ENCODE data around the gene ERLIN1. TPM values are rescaled to one million over a fixed set of nuclear protein-coding genes. Genes with fewer than 3 reads are reported as not detected.

Gene ERLIN1
- total RNA-seq, 1 donor from 2014 or later = 35.7 TPM

DNA sequence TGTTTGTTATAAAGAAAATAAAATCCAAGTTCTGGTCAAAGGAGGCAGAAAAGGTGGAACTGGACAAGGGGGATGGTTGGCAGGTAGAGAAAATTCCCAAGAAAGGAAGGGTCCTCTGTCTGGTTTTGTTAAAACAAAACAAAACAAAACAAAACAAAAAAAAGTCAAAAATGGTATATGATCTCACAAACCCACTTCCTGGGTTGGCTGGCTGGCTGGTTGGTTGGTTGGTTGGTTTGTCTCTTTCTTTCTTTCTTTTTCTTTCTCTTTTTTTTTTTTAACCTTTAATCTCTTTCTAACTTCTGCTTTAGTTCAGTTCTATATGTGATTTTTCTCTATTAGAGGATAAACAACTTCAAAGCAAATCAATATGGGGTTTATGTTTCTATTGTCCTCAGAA lies 63.0 kb downstream of the ERLIN1 start:
- Histone ChIP-seq H3K36me3 (no peaks in the 10 kb centered on the region), H3K27ac (no peak overlapping the region), H3K4me2 (no peak overlapping the region), H3F3A (ENCODE audit: low read depth) (no peaks in the 10 kb centered on the region), H3K9me3 (ENCODE audit: low read depth) (no peaks in the 10 kb centered on the region), H3K4me1 (no peaks in the 10 kb centered on the region), H3K79me2 (ENCODE audit: low read depth) (no peaks in the 10 kb centered on the region), H3K27me3 (no peaks in the 10 kb centered on the region), H3K4me3 (no peak overlapping the region), H3K9ac (no peak overlapping the region), H4K20me1 (ENCODE audit: low read depth) (no peaks in the 10 kb centered on the region), H2AFZ (replicated peaks) (peak overlapping the region; percentile 22)
- no peak overlapping the region for H3K4me3 Mint-ChIP-seq
- peaks cover 5% of the 10 kb centered on the region for H3K27me3 Mint-ChIP-seq (ENCODE audit: insufficient read depth, low read depth)
- TF ChIP-seq, protein P1, sequence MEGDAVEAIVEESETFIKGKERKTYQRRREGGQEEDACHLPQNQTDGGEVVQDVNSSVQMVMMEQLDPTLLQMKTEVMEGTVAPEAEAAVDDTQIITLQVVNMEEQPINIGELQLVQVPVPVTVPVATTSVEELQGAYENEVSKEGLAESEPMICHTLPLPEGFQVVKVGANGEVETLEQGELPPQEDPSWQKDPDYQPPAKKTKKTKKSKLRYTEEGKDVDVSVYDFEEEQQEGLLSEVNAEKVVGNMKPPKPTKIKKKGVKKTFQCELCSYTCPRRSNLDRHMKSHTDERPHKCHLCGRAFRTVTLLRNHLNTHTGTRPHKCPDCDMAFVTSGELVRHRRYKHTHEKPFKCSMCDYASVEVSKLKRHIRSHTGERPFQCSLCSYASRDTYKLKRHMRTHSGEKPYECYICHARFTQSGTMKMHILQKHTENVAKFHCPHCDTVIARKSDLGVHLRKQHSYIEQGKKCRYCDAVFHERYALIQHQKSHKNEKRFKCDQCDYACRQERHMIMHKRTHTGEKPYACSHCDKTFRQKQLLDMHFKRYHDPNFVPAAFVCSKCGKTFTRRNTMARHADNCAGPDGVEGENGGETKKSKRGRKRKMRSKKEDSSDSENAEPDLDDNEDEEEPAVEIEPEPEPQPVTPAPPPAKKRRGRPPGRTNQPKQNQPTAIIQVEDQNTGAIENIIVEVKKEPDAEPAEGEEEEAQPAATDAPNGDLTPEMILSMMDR (IDR thresholded peaks at IDR 0.05) = no peak
- TF ChIP-seq EZH2 (IDR thresholded peaks at IDR 0.05) = no peak
- H3K27ac Mint-ChIP-seq = no peak overlapping the region
- H3K9me3 Mint-ChIP-seq = no peaks in the 10 kb centered on the region
- no peak for DNase-seq (ENCODE audit: low spot score)
- no peaks in the 10 kb centered on the region for H3K4me1 Mint-ChIP-seq
- no peaks in the 10 kb centered on the region for H3K36me3 Mint-ChIP-seq

DNA sequence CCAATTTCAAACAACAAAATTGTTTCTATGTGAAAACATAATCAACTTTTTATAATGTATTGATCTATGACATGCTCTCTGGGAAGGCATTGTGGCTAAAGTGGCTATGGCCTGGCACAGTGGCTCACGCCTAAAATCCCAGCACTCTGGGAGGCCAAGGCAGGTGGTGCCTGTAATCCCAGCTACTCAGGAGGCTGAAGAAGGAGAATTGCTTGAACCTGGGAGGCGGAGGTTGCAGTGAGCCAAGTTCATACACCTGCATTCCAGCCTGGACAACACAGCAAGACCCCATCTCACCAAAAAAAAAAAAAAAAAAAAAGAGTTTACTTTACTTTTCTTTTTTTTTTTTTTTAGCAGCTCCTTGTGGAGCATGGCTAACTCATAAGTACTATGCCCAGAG lies 65.3 kb downstream of the ERLIN1 start:
- DNase-seq (ENCODE audit: low spot score) = no peak
- no peak overlapping the region for H3K4me3 Mint-ChIP-seq
- no peak overlapping the region for H2AFZ ChIP-seq (replicated peaks)
- no peaks in the 10 kb centered on the region for H4K20me1 ChIP-seq (ENCODE audit: low read depth)
- H3K36me3 ChIP-seq = no peaks in the 10 kb centered on the region
- no peak overlapping the region for H3K9ac ChIP-seq
- H3K36me3 Mint-ChIP-seq = no peaks in the 10 kb centered on the region
- H3K79me2 ChIP-seq (ENCODE audit: low read depth) = no peaks in the 10 kb centered on the region
- no peak overlapping the region for H3K4me2 ChIP-seq
- H3K4me3 ChIP-seq = no peak overlapping the region
- no peaks in the 10 kb centered on the region for H3K9me3 Mint-ChIP-seq
- no peaks in the 10 kb centered on the region for H3K4me1 Mint-ChIP-seq
- H3K27ac ChIP-seq = no peak overlapping the region
- no peak overlapping the region for H3K27ac Mint-ChIP-seq
- H3K9me3 ChIP-seq (ENCODE audit: low read depth) = no peaks in the 10 kb centered on the region
- no peaks in the 10 kb centered on the region for H3F3A ChIP-seq (ENCODE audit: low read depth)
- H3K27me3 Mint-ChIP-seq (ENCODE audit: insufficient read depth, low read depth) = peaks cover 3% of the 10 kb centered on the region
- H3K4me1 ChIP-seq = no peaks in the 10 kb centered on the region
- TF ChIP-seq EZH2phosphoT487 (IDR thresholded peaks at IDR 0.05) = no peak
- TF ChIP-seq, protein P1 (IDR thresholded peaks at IDR 0.05) = no peak
- no peaks in the 10 kb centered on the region for H3K27me3 ChIP-seq

DNA sequence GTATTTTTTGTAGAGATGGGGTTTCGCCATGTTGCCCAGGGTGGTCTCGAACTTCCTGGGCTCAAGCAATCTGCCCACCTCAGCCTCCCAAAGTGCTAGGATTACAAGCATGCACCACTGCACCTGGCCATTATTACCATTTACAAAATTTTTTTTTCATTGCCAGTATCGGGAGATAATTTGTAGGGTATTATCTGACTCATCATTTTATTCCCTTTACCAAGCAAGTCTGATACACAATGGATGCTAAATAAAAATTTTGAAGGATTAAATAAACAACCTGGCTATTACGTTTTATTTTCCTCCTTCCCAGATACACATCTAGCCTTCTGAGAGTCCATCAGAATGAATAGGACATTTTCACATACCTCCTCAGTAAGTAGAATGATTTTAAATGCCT lies 66.1 kb downstream of the ERLIN1 start:
- TF ChIP-seq EZH2 (IDR thresholded peaks at IDR 0.05) (no peak), EZH2phosphoT487 (IDR thresholded peaks at IDR 0.05) (no peak)
- TF ChIP-seq, protein P1 (IDR thresholded peaks at IDR 0.05) = no peak
- no peaks in the 10 kb centered on the region for H3F3A ChIP-seq (ENCODE audit: low read depth)
- H3K4me3 ChIP-seq = no peak overlapping the region
- no peak overlapping the region for H3K9ac ChIP-seq
- no peaks in the 10 kb centered on the region for H3K36me3 ChIP-seq
- H3K27me3 ChIP-seq = no peaks in the 10 kb centered on the region
- no peaks in the 10 kb centered on the region for H4K20me1 ChIP-seq (ENCODE audit: low read depth)
- no peak overlapping the region for H2AFZ ChIP-seq (replicated peaks)
- Mint-ChIP-seq H3K27me3 (ENCODE audit: insufficient read depth, low read depth) (peaks cover 3% of the 10 kb centered on the region), H3K4me1 (no peaks in the 10 kb centered on the region), H3K4me3 (no peak overlapping the region), H3K27ac (no peak overlapping the region), H3K9me3 (no peaks in the 10 kb centered on the region), H3K36me3 (no peaks in the 10 kb centered on the region)
- no peaks in the 10 kb centered on the region for H3K4me1 ChIP-seq
- no peak overlapping the region for H3K27ac ChIP-seq
- no peak for DNase-seq (ENCODE audit: low spot score)
- no peak overlapping the region for H3K4me2 ChIP-seq
- H3K79me2 ChIP-seq (ENCODE audit: low read depth) = no peaks in the 10 kb centered on the region
- H3K9me3 ChIP-seq (ENCODE audit: low read depth) = no peaks in the 10 kb centered on the region

Data from neural progenitor cell (in vitro differentiated cells).